K562 (cell line): ENCODE results near the gene TJP3. TPM values are rescaled to one million over a fixed set of nuclear protein-coding genes. Genes with fewer than 3 reads are reported as not detected.

Experiments used
- ARID3A ChIP-seq: IDR thresholded peaks from 2 replicates; pipeline ENCODE4 v1.6.1; 2012; ENCODE audit warnings: low read depth, low read length, improper control_type of control experiment, borderline replicate concordance
- BCL6 ChIP-seq: fragments of 250-450 bp; sonication (Bioruptor Pico); IDR thresholded peaks from 2 replicates; pipeline ENCODE4 v1.4.0; 2020
- CEBPG ChIP-seq, 3 experiments: fragments of 200-800 bp in 1 of 3; sonication (Bioruptor generic) in 1 of 3; sonication (generic) in 1 of 3; formaldehyde crosslinking in 1 of 3; IDR thresholded peaks in 2 of 3; conservative IDR thresholded peaks in 1 of 3; 2 replicates each; pipeline versions ENCODE4 v1.6.1 to v1.8.0; 2016 to 2022; ENCODE audit warnings: missing compliant biosample characterization in 2 of 3, missing genetic modification characterization in 2 of 3, mild to moderate bottlenecking in 1 of 3, missing genetic modification reagents in 1 of 3
- CHD1 ChIP-seq: fragments of 200-600 bp; sonication (generic); IDR thresholded peaks from one replicate; pipeline ENCODE4 v1.6.1; 2012; ENCODE audit warnings: mild to moderate bottlenecking, moderate library complexity, low read length, inconsistent platforms
- CHD2 ChIP-seq: IDR thresholded peaks from 2 replicates; pipeline ENCODE4 v1.6.1; 2011; ENCODE audit warnings: low read depth, low read length
- DEAF1 ChIP-seq: fragments of 450-650 bp; formaldehyde crosslinking; IDR thresholded peaks from 2 replicates; pipeline ENCODE4 v1.4.0; 2020; ENCODE audit warnings: mild to moderate bottlenecking, moderate library complexity
- DMBX1 ChIP-seq: fragments of 250-450 bp; sonication (Bioruptor Pico); IDR thresholded peaks from 2 replicates; pipeline ENCODE4 v1.8.0; 2022; ENCODE audit warnings: inconsistent platforms, mild to moderate bottlenecking, moderate library complexity, borderline replicate concordance
- ERF ChIP-seq: fragments of 450-650 bp; formaldehyde crosslinking; IDR thresholded peaks from 2 replicates; pipeline ENCODE4 v1.4.0; 2020; ENCODE audit warnings: mild to moderate bottlenecking, mixed read lengths
- EZH2 ChIP-seq: IDR thresholded peaks from 2 replicates; pipeline ENCODE4 v1.6.1; 2012; ENCODE audit warnings: low read depth, mild to moderate bottlenecking, inconsistent platforms, low read length, borderline replicate concordance
- FOXK2 ChIP-seq, 2 experiments: fragments of 450-650 bp; IDR thresholded peaks in 1 of 2; conservative IDR thresholded peaks in 1 of 2; 2 replicates each; pipeline ENCODE4 v1.6.1; 2016; ENCODE audit warnings: low read depth in 2 of 2, mild to moderate bottlenecking in 1 of 2
- FOXM1 ChIP-seq, 2 experiments: fragments of 450-650 bp in 1 of 2; sonication (generic) in 1 of 2; formaldehyde crosslinking in 1 of 2; IDR thresholded peaks; 2 replicates each; pipeline versions ENCODE4 v1.6.1 to v1.9.0; 2017 to 2022; ENCODE audit warnings: low read depth in 2 of 2, mild to moderate bottlenecking in 2 of 2, missing genetic modification reagents in 1 of 2, moderate library complexity in 1 of 2
- GABPB2 ChIP-seq: fragments of 250-450 bp; sonication (Bioruptor Pico); conservative IDR thresholded peaks from 2 replicates; pipeline ENCODE4 v1.5.1; 2021; ENCODE audit warnings: mild to moderate bottlenecking
- HDAC3 ChIP-seq: fragments of 450-650 bp; IDR thresholded peaks from 2 replicates; pipeline ENCODE4 v1.6.1; 2018; ENCODE audit warnings: borderline replicate concordance, mild to moderate bottlenecking, moderate library complexity; ENCODE audit not compliant: partially characterized antibody
- HSF4 ChIP-seq: fragments of 250-450 bp; sonication (Bioruptor Pico); IDR thresholded peaks from 2 replicates; pipeline ENCODE4 v2.1.2; 2022; ENCODE audit warnings: mild to moderate bottlenecking, moderate library complexity, borderline replicate concordance
- IRF2 ChIP-seq: sonication (generic); formaldehyde crosslinking; IDR thresholded peaks from 2 replicates; pipeline ENCODE4 v1.8.1; 2022; ENCODE audit warnings: mild to moderate bottlenecking, missing genetic modification reagents
- KLF16 ChIP-seq: IDR thresholded peaks from 2 replicates; pipeline ENCODE4 v1.6.1; 2016; ENCODE audit warnings: antibody characterized with exemption
- PHF21A ChIP-seq: fragments of 450-650 bp; IDR thresholded peaks from 2 replicates; pipeline ENCODE4 v1.6.1; 2017; ENCODE audit warnings: low read depth, borderline replicate concordance
- SIN3B ChIP-seq: fragments of 450-650 bp; IDR thresholded peaks from 2 replicates; pipeline ENCODE4 v1.6.1; 2017; ENCODE audit warnings: low read depth, mild to moderate bottlenecking, moderate library complexity
- SLC30A9 ChIP-seq: fragments of 250-450 bp; sonication (Bioruptor Pico); IDR thresholded peaks from 2 replicates; pipeline ENCODE4 v1.8.0; 2022; ENCODE audit warnings: mild to moderate bottlenecking, moderate library complexity
- STAT5B ChIP-seq: fragments of 250-450 bp; sonication (Bioruptor Pico); IDR thresholded peaks from 2 replicates; pipeline ENCODE4 v1.8.0; 2021; ENCODE audit warnings: mild to moderate bottlenecking, inconsistent platforms
- TARDBP ChIP-seq: fragments of 450-650 bp; IDR thresholded peaks from 2 replicates; pipeline ENCODE4 v1.6.1; 2016
- ZBTB43 ChIP-seq: sonication (generic); formaldehyde crosslinking; IDR thresholded peaks from 2 replicates; pipeline ENCODE4 v1.8.0; 2023; ENCODE audit warnings: mild to moderate bottlenecking, missing genetic modification reagents
- ZNF3 ChIP-seq: fragments of 250-450 bp; sonication (Bioruptor Pico); IDR thresholded peaks from 2 replicates; pipeline ENCODE4 v1.5.0; 2021; ENCODE audit warnings: mild to moderate bottlenecking, moderate library complexity
- ZNF79 ChIP-seq: fragments of 250-450 bp; sonication (Bioruptor Pico); IDR thresholded peaks from 2 replicates; pipeline ENCODE4 v1.4.0; 2020; ENCODE audit warnings: low read depth, mild to moderate bottlenecking, moderate library complexity
- polyA plus RNA-seq, 8 experiments: library from polyadenylated mRNA; depleted of rRNA in 4 of 8; stranded (reverse) in 5 of 8; unstranded in 3 of 8; fragments of >200 nt; fragmentation: Nextera tagmentation in 2 of 8; fragmentation: Illumina TruSeq in 1 of 8; extraction: Ambion mirVana in 2 of 8; extraction: Trizol in 1 of 8; gene quantifications; 2 replicates each; pipeline versions ENCODE4 v1.2.1 to v1.2.3, GENCODE V29; 2011 to 2014; ENCODE audit warnings: inconsistent platforms in 1 of 8, missing spikeins in 1 of 8
- total RNA-seq, 7 experiments: library from RNA; depleted of rRNA in 6 of 7; stranded (reverse); fragments of >200 nt in 6 of 7; fragmentation: Illumina TruSeq in 2 of 7; extraction: Trizol in 2 of 7; gene quantifications; 2 replicates each; pipeline versions ENCODE4 v1.2.1 to v1.2.3, GENCODE V29; 2011 to 2021; ENCODE audit warnings: low replicate concordance in 1 of 7

TJP3 gene
- total and polyA plus RNA-seq, 9 of the 15 experiments (the other 6 are each of a cell fraction or from before 2014, with no cell fraction given), result 0.11 to 2.4 (median 0.57) TPM; not detected in 1

- peak; percentile 75 for TF ChIP-seq DEAF1 (CRISPR knock-in tag)
- peak; percentile 43; the same call in 1 of the 2 replicates for TF ChIP-seq TARDBP
- TF ChIP-seq SLC30A9 (CRISPR knock-in tag), result no peak
- TF ChIP-seq PHF21A, result no peak
- TF ChIP-seq ARID3A, result no peak
- no peak for TF ChIP-seq EZH2
- TF ChIP-seq KLF16, result no peak
- TF ChIP-seq CHD2, result no peak
- TF ChIP-seq HDAC3, result no peak
- no peak for TF ChIP-seq FOXK2 (conservative IDR thresholded peaks at IDR 0.05 in 1 of 2, IDR thresholded peaks at IDR 0.05 in 1 of 2; ENCODE audit: low read depth in 2 of 2)
- no peak for TF ChIP-seq ZBTB43 (CRISPR knock-in tag)
- no peak for TF ChIP-seq HSF4 (CRISPR knock-in tag)
- no peak for TF ChIP-seq BCL6
- no peak for TF ChIP-seq SIN3B
- no peak for TF ChIP-seq ZNF3 (CRISPR knock-in tag)
- no peak for TF ChIP-seq ZNF79 (CRISPR knock-in tag)
- no peak for TF ChIP-seq CEBPG (CRISPR knock-in tag; IDR thresholded peaks at IDR 0.05)
- no peak for TF ChIP-seq CEBPG (tag; conservative IDR thresholded peaks at IDR 0.05 in 1 of 2, IDR thresholded peaks at IDR 0.05 in 1 of 2)
- no peak for TF ChIP-seq GABPB2
- no peak for TF ChIP-seq FOXM1 (IDR thresholded peaks at IDR 0.05; ENCODE audit: low read depth)
- TF ChIP-seq FOXM1 (CRISPR knock-in tag; IDR thresholded peaks at IDR 0.05; ENCODE audit: low read depth), result 0 out of 2 replicates have a peak, but pooled peaks have one; percentile 46
- TF ChIP-seq IRF2 (CRISPR knock-in tag), result no peak
- TF ChIP-seq CHD1, result no peak
- no peak for TF ChIP-seq DMBX1 (CRISPR knock-in tag)
- TF ChIP-seq ERF (CRISPR knock-in tag), result no peak
- no peak for TF ChIP-seq STAT5B (CRISPR knock-in tag)
Observed at GRCh38 chr19:3665681-3666544, 42.3 kb upstream of the TJP3 start (continued).
